Neural cell (in vitro differentiated cells): ENCODE measurements around the gene MOV10L1.

ENCODE experiments used
- EZH2 ChIP-seq: fragments of 200-600, 300-800 bp; shearing (Covaris generic), sonication (generic); IDR thresholded peaks from 2 replicates; pipeline ENCODE4 v1.6.1; 2014; ENCODE audit warnings: antibody characterized with exemption, low read length, borderline replicate concordance, mild to moderate bottlenecking; ENCODE audit not compliant: insufficient read depth, poor library complexity, severe bottlenecking
- TAF1 ChIP-seq: IDR thresholded peaks from 2 replicates; pipeline ENCODE4 v1.6.1; 2012; ENCODE audit warnings: low read depth
- TF ChIP-seq, protein P1 (sequence below): fragments of 450-650 bp; IDR thresholded peaks from 2 replicates; pipeline ENCODE4 v1.5.1; 2014; ENCODE audit warnings: antibody characterized with exemption, mild to moderate bottlenecking, moderate library complexity; ENCODE audit not compliant: poor library complexity, severe bottlenecking

DNA sequence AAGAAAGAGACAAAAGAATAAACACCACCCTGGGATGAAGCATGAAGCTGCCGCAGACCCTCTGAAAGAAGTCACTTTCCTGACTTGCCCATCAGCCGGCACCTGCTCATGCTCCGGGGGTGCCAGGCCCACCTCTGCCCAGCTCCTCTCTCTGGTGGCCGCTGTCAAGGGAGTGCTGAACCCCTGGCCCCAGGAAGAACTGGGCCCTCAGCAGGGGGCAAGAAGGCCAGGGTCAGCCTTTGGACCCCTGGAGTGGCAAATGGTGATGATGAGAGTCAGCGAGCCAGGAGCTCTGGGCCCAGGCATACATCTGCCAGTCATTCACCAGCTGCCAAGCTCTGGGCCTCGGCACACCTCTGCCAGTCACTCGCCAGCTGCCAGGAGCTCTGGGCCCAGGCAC, 49.1 kb upstream of the MOV10L1 start:
- no peak for TF ChIP-seq EZH2
- no peak for TF ChIP-seq TAF1
- TF ChIP-seq, protein P1, sequence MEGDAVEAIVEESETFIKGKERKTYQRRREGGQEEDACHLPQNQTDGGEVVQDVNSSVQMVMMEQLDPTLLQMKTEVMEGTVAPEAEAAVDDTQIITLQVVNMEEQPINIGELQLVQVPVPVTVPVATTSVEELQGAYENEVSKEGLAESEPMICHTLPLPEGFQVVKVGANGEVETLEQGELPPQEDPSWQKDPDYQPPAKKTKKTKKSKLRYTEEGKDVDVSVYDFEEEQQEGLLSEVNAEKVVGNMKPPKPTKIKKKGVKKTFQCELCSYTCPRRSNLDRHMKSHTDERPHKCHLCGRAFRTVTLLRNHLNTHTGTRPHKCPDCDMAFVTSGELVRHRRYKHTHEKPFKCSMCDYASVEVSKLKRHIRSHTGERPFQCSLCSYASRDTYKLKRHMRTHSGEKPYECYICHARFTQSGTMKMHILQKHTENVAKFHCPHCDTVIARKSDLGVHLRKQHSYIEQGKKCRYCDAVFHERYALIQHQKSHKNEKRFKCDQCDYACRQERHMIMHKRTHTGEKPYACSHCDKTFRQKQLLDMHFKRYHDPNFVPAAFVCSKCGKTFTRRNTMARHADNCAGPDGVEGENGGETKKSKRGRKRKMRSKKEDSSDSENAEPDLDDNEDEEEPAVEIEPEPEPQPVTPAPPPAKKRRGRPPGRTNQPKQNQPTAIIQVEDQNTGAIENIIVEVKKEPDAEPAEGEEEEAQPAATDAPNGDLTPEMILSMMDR, result no peak
